IPS-15b (cell line): ENCODE measurements around the gene ZNF846.

ENCODE experiments used
- H3K27me3 ChIP-seq: one replicate; pipeline ENCODE4 v1.6.1; 2013; ENCODE audit warnings: low read length; ENCODE audit not compliant: control insufficient read depth, insufficient read depth
- H3K36me3 ChIP-seq: one replicate; pipeline ENCODE4 v1.6.1; 2013; ENCODE audit warnings: low read length; ENCODE audit not compliant: control insufficient read depth, insufficient read depth
- H3K4me1 ChIP-seq: one replicate; pipeline ENCODE4 v1.6.1; 2013; ENCODE audit warnings: mild to moderate bottlenecking, low read length; ENCODE audit not compliant: control insufficient read depth, insufficient read depth
- H3K4me3 ChIP-seq: one replicate; pipeline ENCODE4 v1.5.1; 2013; ENCODE audit warnings: low read depth, low read length
- H3K9ac ChIP-seq: one replicate; pipeline ENCODE4 v1.6.1; 2013; ENCODE audit warnings: low read depth, mild to moderate bottlenecking, low read length
- H3K9me3 ChIP-seq: one replicate; pipeline ENCODE4 v1.6.1; 2013; ENCODE audit warnings: mild to moderate bottlenecking, low read length; ENCODE audit not compliant: control insufficient read depth, insufficient read depth

The ZNF846 gene

GRCh38 chr19:9720541-9720940, 48.0 kb downstream of the ZNF846 start:
- no peaks in the 10 kb centered on the region for H3K36me3 ChIP-seq
- H3K4me1 ChIP-seq, result no peaks in the 10 kb centered on the region
- no peaks in the 10 kb centered on the region for H3K27me3 ChIP-seq
- H3K9ac ChIP-seq, result no peak overlapping the region
- peaks cover 3% of the 10 kb centered on the region for H3K9me3 ChIP-seq
- no peak overlapping the region for H3K4me3 ChIP-seq

GRCh38 chr19:9711815-9712214, 56.7 kb downstream of the ZNF846 start:
- Histone ChIP-seq H3K9ac (no peak overlapping the region), H3K9me3 (peaks cover 3% of the 10 kb centered on the region), H3K36me3 (no peaks in the 10 kb centered on the region), H3K4me3 (no peak overlapping the region), H3K4me1 (no peaks in the 10 kb centered on the region), H3K27me3 (no peaks in the 10 kb centered on the region)

GRCh38 chr19:9709305-9709704, 59.2 kb downstream of the ZNF846 start:
- no peaks in the 10 kb centered on the region for H3K27me3 ChIP-seq

GRCh38 chr19:9705836-9706235, 62.7 kb downstream of the ZNF846 start:
- Histone ChIP-seq H3K36me3 (no peaks in the 10 kb centered on the region), H3K9me3 (peaks cover 3% of the 10 kb centered on the region), H3K4me1 (no peaks in the 10 kb centered on the region), H3K9ac (no peak overlapping the region), H3K4me3 (no peak overlapping the region), H3K27me3 (no peaks in the 10 kb centered on the region)

More at GRCh38 chr19:9709305-9709704, 59.2 kb downstream of the ZNF846 start:
- no peak overlapping the region for H3K4me3 ChIP-seq
- H3K4me1 ChIP-seq, result no peaks in the 10 kb centered on the region
- peaks cover 3% of the 10 kb centered on the region for H3K9me3 ChIP-seq
- H3K36me3 ChIP-seq, result no peaks in the 10 kb centered on the region
- H3K9ac ChIP-seq, result no peak overlapping the region

GRCh38 chr19:9702186-9702585, 66.4 kb downstream of the ZNF846 start:
- no peaks in the 10 kb centered on the region for H3K27me3 ChIP-seq
- H3K4me1 ChIP-seq, result no peaks in the 10 kb centered on the region
- H3K9ac ChIP-seq, result no peak overlapping the region
- no peak overlapping the region for H3K4me3 ChIP-seq
- H3K9me3 ChIP-seq, result no peaks in the 10 kb centered on the region
- H3K36me3 ChIP-seq, result no peaks in the 10 kb centered on the region
